ENCODE measurements around the gene EVA1A.

DNA sequence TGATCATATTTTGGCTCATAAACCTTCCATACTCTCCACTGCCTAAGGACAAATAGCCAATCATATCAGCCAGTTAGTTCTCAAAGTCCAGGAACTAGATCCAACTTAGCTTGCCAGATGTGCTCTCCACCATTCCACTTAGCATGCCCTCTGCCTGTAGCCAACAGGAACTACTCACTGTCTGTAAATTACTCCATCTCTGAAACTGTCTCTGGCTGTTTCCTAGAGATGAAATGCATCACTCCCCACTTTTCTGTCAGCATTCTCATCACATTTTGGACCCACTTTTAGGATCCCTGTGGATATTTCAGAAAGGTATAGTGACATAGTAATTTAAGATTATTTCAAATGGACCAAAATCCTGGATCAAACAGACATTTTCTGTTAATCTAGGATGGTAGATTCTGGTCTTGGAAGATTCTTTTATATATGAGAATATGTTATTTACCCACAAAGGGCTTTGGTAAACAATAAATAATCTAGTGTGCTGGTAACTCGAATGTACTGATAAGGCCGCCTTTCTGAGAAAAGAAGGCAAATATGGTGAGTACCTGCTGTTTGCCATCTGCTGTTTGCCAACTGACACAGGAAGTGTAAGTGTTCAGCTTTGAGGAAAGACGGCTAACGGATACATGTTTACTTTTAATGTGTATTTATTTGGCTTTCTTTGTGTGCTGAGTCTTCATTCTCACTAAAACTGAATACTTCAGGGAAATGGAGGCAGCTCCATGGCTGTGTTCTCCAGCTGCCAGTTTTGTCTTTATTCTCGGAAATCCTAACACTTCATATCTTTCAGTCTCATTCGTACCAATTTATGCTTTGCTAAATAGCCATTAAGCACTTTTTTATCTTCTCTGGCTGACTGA, 79.5 kb downstream of the EVA1A start:
- TF ChIP-seq, protein P1, sequence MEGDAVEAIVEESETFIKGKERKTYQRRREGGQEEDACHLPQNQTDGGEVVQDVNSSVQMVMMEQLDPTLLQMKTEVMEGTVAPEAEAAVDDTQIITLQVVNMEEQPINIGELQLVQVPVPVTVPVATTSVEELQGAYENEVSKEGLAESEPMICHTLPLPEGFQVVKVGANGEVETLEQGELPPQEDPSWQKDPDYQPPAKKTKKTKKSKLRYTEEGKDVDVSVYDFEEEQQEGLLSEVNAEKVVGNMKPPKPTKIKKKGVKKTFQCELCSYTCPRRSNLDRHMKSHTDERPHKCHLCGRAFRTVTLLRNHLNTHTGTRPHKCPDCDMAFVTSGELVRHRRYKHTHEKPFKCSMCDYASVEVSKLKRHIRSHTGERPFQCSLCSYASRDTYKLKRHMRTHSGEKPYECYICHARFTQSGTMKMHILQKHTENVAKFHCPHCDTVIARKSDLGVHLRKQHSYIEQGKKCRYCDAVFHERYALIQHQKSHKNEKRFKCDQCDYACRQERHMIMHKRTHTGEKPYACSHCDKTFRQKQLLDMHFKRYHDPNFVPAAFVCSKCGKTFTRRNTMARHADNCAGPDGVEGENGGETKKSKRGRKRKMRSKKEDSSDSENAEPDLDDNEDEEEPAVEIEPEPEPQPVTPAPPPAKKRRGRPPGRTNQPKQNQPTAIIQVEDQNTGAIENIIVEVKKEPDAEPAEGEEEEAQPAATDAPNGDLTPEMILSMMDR (IDR thresholded peaks at IDR 0.05; ENCODE audit: low read depth, low read length, missing input control): peak; percentile 42
- no peak for TF ChIP-seq SP1 (IDR thresholded peaks at IDR 0.05)
- TF ChIP-seq, protein P2, sequence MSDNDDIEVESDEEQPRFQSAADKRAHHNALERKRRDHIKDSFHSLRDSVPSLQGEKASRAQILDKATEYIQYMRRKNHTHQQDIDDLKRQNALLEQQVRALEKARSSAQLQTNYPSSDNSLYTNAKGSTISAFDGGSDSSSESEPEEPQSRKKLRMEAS (IDR thresholded peaks at IDR 0.05): no peak
- no peak for TF ChIP-seq FOXA1 (IDR thresholded peaks at IDR 0.05)
- peak; percentile 42 to 75 for TF ChIP-seq RAD21 (IDR thresholded peaks at IDR 0.05)
- TF ChIP-seq, protein P3, sequence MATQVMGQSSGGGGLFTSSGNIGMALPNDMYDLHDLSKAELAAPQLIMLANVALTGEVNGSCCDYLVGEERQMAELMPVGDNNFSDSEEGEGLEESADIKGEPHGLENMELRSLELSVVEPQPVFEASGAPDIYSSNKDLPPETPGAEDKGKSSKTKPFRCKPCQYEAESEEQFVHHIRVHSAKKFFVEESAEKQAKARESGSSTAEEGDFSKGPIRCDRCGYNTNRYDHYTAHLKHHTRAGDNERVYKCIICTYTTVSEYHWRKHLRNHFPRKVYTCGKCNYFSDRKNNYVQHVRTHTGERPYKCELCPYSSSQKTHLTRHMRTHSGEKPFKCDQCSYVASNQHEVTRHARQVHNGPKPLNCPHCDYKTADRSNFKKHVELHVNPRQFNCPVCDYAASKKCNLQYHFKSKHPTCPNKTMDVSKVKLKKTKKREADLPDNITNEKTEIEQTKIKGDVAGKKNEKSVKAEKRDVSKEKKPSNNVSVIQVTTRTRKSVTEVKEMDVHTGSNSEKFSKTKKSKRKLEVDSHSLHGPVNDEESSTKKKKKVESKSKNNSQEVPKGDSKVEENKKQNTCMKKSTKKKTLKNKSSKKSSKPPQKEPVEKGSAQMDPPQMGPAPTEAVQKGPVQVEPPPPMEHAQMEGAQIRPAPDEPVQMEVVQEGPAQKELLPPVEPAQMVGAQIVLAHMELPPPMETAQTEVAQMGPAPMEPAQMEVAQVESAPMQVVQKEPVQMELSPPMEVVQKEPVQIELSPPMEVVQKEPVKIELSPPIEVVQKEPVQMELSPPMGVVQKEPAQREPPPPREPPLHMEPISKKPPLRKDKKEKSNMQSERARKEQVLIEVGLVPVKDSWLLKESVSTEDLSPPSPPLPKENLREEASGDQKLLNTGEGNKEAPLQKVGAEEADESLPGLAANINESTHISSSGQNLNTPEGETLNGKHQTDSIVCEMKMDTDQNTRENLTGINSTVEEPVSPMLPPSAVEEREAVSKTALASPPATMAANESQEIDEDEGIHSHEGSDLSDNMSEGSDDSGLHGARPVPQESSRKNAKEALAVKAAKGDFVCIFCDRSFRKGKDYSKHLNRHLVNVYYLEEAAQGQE (IDR thresholded peaks at IDR 0.05): no peak
- TF ChIP-seq, protein P4, sequence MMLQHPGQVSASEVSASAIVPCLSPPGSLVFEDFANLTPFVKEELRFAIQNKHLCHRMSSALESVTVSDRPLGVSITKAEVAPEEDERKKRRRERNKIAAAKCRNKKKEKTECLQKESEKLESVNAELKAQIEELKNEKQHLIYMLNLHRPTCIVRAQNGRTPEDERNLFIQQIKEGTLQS (IDR thresholded peaks at IDR 0.05): no peak
- peak; percentile 7 for TF ChIP-seq HNF4G (IDR thresholded peaks at IDR 0.05)
- TF ChIP-seq EGR1 (IDR thresholded peaks at IDR 0.05; ENCODE audit: low read depth in 2 of 2): no peak
- TF ChIP-seq JUND (IDR thresholded peaks at IDR 0.05): no peak
- peak; percentile 55 for TF ChIP-seq YY1 (IDR thresholded peaks at IDR 0.05)
- TF ChIP-seq GABPA (IDR thresholded peaks at IDR 0.05 in 1 of 2, conservative IDR thresholded peaks at IDR 0.05 in 1 of 2): no peak
- TF ChIP-seq, protein P5, sequence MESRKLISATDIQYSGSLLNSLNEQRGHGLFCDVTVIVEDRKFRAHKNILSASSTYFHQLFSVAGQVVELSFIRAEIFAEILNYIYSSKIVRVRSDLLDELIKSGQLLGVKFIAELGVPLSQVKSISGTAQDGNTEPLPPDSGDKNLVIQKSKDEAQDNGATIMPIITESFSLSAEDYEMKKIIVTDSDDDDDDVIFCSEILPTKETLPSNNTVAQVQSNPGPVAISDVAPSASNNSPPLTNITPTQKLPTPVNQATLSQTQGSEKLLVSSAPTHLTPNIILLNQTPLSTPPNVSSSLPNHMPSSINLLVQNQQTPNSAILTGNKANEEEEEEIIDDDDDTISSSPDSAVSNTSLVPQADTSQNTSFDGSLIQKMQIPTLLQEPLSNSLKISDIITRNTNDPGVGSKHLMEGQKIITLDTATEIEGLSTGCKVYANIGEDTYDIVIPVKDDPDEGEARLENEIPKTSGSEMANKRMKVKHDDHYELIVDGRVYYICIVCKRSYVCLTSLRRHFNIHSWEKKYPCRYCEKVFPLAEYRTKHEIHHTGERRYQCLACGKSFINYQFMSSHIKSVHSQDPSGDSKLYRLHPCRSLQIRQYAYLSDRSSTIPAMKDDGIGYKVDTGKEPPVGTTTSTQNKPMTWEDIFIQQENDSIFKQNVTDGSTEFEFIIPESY (IDR thresholded peaks at IDR 0.05): no peak
